Parathyroid adenoma (tissue), 2 donors: ENCODE results near the gene ZNF398.
A peak's percentile ranks its signal among the peaks of the same experiment; 100 is the strongest.

ENCODE experiments used
- H2AFZ ChIP-seq: fragments of 300-600 bp; sonication (generic); one replicate; pipeline ENCODE4 v1.7.0; 2017; ENCODE audit warnings: antibody characterized with exemption, mild to moderate bottlenecking
- H3K27ac ChIP-seq: fragments of 300-600 bp; sonication (generic); one replicate; pipeline ENCODE4 v1.7.0; 2017
- H3K27me3 ChIP-seq: fragments of 300-600 bp; sonication (generic); one replicate; pipeline ENCODE4 v1.7.0; 2017; ENCODE audit warnings: low read length; ENCODE audit not compliant: control insufficient read depth, insufficient read depth
- H3K36me3 ChIP-seq: fragments of 300-600 bp; sonication (generic); one replicate; pipeline ENCODE4 v1.7.0; 2017; ENCODE audit warnings: low read length; ENCODE audit not compliant: control insufficient read depth, insufficient read depth
- H3K4me1 ChIP-seq: fragments of 300-600 bp; sonication (generic); one replicate; pipeline ENCODE4 v1.7.0; 2017; ENCODE audit warnings: control low read depth
- H3K4me2 ChIP-seq: fragments of 300-600 bp; sonication (generic); one replicate; pipeline ENCODE4 v1.7.0; 2017; ENCODE audit warnings: low read length
- H3K4me3 ChIP-seq: fragments of 300-600 bp; sonication (generic); one replicate; pipeline ENCODE4 v1.7.0; 2017; ENCODE audit warnings: low read depth, low read length
- H3K79me2 ChIP-seq: fragments of 300-600 bp; sonication (generic); one replicate; pipeline ENCODE4 v1.7.0; 2017; ENCODE audit warnings: control low read depth
- H3K9ac ChIP-seq: fragments of 300-600 bp; sonication (generic); one replicate; pipeline ENCODE4 v1.7.0; 2017; ENCODE audit warnings: mild to moderate bottlenecking
- H3K9me3 ChIP-seq: fragments of 300-600 bp; sonication (generic); one replicate; pipeline ENCODE4 v1.7.0; 2017; ENCODE audit warnings: low read length; ENCODE audit not compliant: control insufficient read depth
- CTCF ChIP-seq: fragments of 300-600 bp; sonication (generic); IDR thresholded peaks from one replicate; pipeline ENCODE4 v1.7.0; 2017; ENCODE audit warnings: antibody characterized with exemption, mild to moderate bottlenecking
- donor health status: primary hyperparathyroidism.

Gene ZNF398

GRCh38 chr7:149184274-149184673 lies 37.0 kb downstream of the ZNF398 start:
- Histone ChIP-seq H3K4me1 (no peaks in the 10 kb centered on the region), H3K4me2 (no peak overlapping the region), H3K9ac (no peak overlapping the region), H3K27ac (no peak overlapping the region), H3K4me3 (no peak overlapping the region), H3K27me3 (no peaks in the 10 kb centered on the region), H3K36me3 (no peaks in the 10 kb centered on the region), H2AFZ (no peak overlapping the region), H3K9me3 (no peaks in the 10 kb centered on the region), H3K79me2 (no peaks in the 10 kb centered on the region)
- TF ChIP-seq CTCF = no peak

GRCh38 chr7:149188213-149188612 lies 41.0 kb downstream of the ZNF398 start:
- H3K9ac ChIP-seq = no peak overlapping the region
- no peaks in the 10 kb centered on the region for H3K79me2 ChIP-seq

GRCh38 chr7:149188637-149189259 lies 41.5 kb downstream of the ZNF398 start:
- H3K27me3 ChIP-seq = no peaks in the 10 kb centered on the region
- no peaks in the 10 kb centered on the region for H3K79me2 ChIP-seq
- no peaks in the 10 kb centered on the region for H3K36me3 ChIP-seq
- TF ChIP-seq CTCF = no peak
- no peak overlapping the region for H3K27ac ChIP-seq
- no peak overlapping the region for H3K4me2 ChIP-seq
- no peaks in the 10 kb centered on the region for H3K4me1 ChIP-seq
- no peaks in the 10 kb centered on the region for H3K9me3 ChIP-seq
- H2AFZ ChIP-seq = no peak overlapping the region
- H3K4me3 ChIP-seq = no peak overlapping the region
- H3K9ac ChIP-seq = no peak overlapping the region

More at GRCh38 chr7:149188213-149188612, 41.0 kb downstream of the ZNF398 start:
- H3K4me1 ChIP-seq = no peaks in the 10 kb centered on the region
- no peaks in the 10 kb centered on the region for H3K27me3 ChIP-seq
- no peak overlapping the region for H2AFZ ChIP-seq
- TF ChIP-seq CTCF = no peak
- H3K4me2 ChIP-seq = no peak overlapping the region
- no peaks in the 10 kb centered on the region for H3K9me3 ChIP-seq
- H3K27ac ChIP-seq = no peak overlapping the region
- no peak overlapping the region for H3K4me3 ChIP-seq
- no peaks in the 10 kb centered on the region for H3K36me3 ChIP-seq

DNA sequence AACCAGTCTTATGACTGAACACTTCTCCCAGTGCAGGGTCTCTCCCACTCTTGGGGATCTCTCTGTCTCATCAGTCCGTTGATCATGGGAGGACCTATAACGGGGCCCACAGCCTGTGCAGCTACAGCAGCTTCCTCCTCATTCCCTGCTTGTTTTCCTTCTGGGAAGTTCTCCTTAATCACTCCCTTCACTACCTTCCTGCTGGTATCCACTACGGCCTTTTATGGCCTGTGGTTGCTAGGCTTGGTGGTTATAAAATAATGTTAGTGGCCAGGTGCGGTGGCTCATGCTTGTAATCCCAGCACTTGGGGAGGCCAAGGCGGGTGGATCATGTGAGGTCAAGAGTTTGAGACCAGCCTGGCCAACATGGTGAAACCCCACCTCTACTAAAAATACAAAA lies 44.6 kb downstream of the ZNF398 start:
- TF ChIP-seq CTCF = no peak
- Histone ChIP-seq H3K4me3 (no peak overlapping the region), H3K27ac (no peak overlapping the region), H3K36me3 (no peaks in the 10 kb centered on the region), H3K9me3 (no peaks in the 10 kb centered on the region), H3K4me1 (no peaks in the 10 kb centered on the region), H3K9ac (no peak overlapping the region), H3K27me3 (no peaks in the 10 kb centered on the region), H3K4me2 (no peak overlapping the region), H3K79me2 (peaks cover 9% of the 10 kb centered on the region), H2AFZ (no peak overlapping the region)

DNA sequence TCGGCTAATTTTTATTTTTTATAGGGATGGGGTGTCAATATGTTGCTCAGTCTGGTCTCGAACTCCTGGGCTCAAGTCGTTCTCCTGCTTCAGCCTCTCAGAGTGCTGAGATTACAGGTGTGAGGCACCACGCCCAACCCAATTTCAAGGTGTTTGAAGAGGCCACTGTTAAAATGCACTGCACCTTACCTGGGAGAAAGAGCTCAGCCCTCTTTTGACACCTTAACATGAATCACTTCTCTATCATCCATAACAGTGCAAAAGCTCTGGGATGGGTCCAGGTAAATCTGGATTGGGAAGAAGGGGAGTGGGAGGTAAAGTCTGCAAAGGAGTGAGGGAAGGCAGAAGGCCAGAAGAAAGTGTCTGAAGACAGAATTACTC lies 47.5 kb downstream of the ZNF398 start:
- Histone ChIP-seq H3K9me3 (no peaks in the 10 kb centered on the region), H3K79me2 (peaks cover 30% of the 10 kb centered on the region), H3K4me2 (peak overlapping the region; percentile 91), H3K9ac (no peak overlapping the region), H3K4me3 (peak overlapping the region; percentile 84), H3K27me3 (no peaks in the 10 kb centered on the region), H3K27ac (peak overlapping the region; percentile 93), H3K36me3 (no peaks in the 10 kb centered on the region), H3K4me1 (no peaks in the 10 kb centered on the region), H2AFZ (peak overlapping the region; percentile 97)
- no peak for TF ChIP-seq CTCF
